Femur (tissue), 1 donor: ENCODE measurements around the gene MSS51.
A peak's percentile ranks its signal among the peaks of the same experiment; 100 is the strongest.
"Not testable (repeated sequence)": the region's sequence is repeated elsewhere in the genome, so short reads cannot be mapped to it uniquely, and the experiment has no call there.

ENCODE experiments used
- DNase-seq: peaks from one replicate; pipeline ENCODE4 v3.0.0-alpha.2; 2017

The MSS51 gene

GRCh38 chr10:73413528-73414229 is 19.7 kb downstream of the MSS51 start, which contains the start of gene ANXA7:
ANXA7 (minus strand) TSS chr10:73414058; CDS start chr10:73400856, 13,202 bp downstream.
- peak; percentile 96 for DNase-seq

- DNase-seq = no peak
These were observed 20.2 kb downstream of the MSS51 start for GRCh38 chr10:73413108-73413527.

GRCh38 chr10:73410897-73411296 is 22.5 kb downstream of the MSS51 start:
- no peak for DNase-seq

- no peak for DNase-seq
These were observed 24.3 kb downstream of the MSS51 start for GRCh38 chr10:73408978-73409521.

GRCh38 chr10:73408061-73408460 is 25.3 kb downstream of the MSS51 start:
- DNase-seq = no peak

- DNase-seq = no peak
These were observed 25.9 kb downstream of the MSS51 start for GRCh38 chr10:73407495-73407894.

- no peak for DNase-seq
These were observed 26.5 kb downstream of the MSS51 start for GRCh38 chr10:73406846-73407245.

- DNase-seq = no peak
These were observed 27.8 kb downstream of the MSS51 start for GRCh38 chr10:73405556-73405955.

- no peak for DNase-seq
These were observed 28.7 kb downstream of the MSS51 start for GRCh38 chr10:73404690-73405089.

- no peak for DNase-seq
These were observed 31.7 kb downstream of the MSS51 start for GRCh38 chr10:73401636-73402035.

GRCh38 chr10:73399063-73399462 is 34.3 kb downstream of the MSS51 start:
- DNase-seq = no peak

GRCh38 chr10:73398024-73398423 is 35.3 kb downstream of the MSS51 start:
- DNase-seq = no peak

- DNase-seq = not testable (repeated sequence)
These were observed 39.0 kb downstream of the MSS51 start for GRCh38 chr10:73394325-73394724.

- no peak for DNase-seq
These were observed 45.1 kb downstream of the MSS51 start for GRCh38 chr10:73388228-73388627.

GRCh38 chr10:73386583-73386982 is 46.8 kb downstream of the MSS51 start:
- DNase-seq = no peak

- DNase-seq = no peak
These were observed 54.2 kb downstream of the MSS51 start for GRCh38 chr10:73379064-73379748.

- DNase-seq = no peak
These were observed 56.7 kb downstream of the MSS51 start for GRCh38 chr10:73376679-73377078.
